HEK293 (cell line): ENCODE results near the gene SSBP3.

Experiments
- CTCF ChIA-PET: fragments of 350-600 bp; formaldehyde crosslinking; extraction: SDS; loops from one replicate; lab custom pipeline; 2021; ENCODE audit warnings: antibody characterized with exemption; lab: Yijun Ruan, JAX
- POLR2A ChIA-PET: fragments of 300-600 bp; formaldehyde crosslinking; extraction: SDS; loops from one replicate; lab custom pipeline; 2020; ENCODE audit warnings: antibody characterized with exemption, inconsistent platforms; lab: Yijun Ruan, JAX
- H3K27ac ChIP-seq: fragments of 200-500 bp; sonication (Bioruptor generic); 2 replicates; pipeline ENCODE4 v1.5.1; 2014; ENCODE audit warnings: low read depth, low read length, control low read depth, inconsistent platforms; ENCODE audit errors: extremely low read depth
- H3K36me3 ChIP-seq, 2 experiments: fragments of 200-500 bp in 1 of 2; sonication (Bioruptor generic) in 1 of 2; 1 replicate in 1 of 2; 2 replicates in 1 of 2; pipeline ENCODE4 v1.5.1; 2014 to 2017; ENCODE audit warnings: inconsistent platforms in 2 of 2, low read length in 2 of 2; ENCODE audit not compliant: control insufficient read depth in 2 of 2, insufficient read depth in 1 of 2
- H3K4me1 ChIP-seq: fragments of 200-500 bp; sonication (Bioruptor generic); 2 replicates; pipeline ENCODE4 v1.5.1; 2014; ENCODE audit warnings: mild to moderate bottlenecking, low read length, inconsistent platforms; ENCODE audit not compliant: control insufficient read depth, insufficient read depth
- H3K4me3 ChIP-seq: 2 replicates; pipeline ENCODE4 v1.5.1; 2011; ENCODE audit warnings: low read depth, mild to moderate bottlenecking, control low read depth, low read length, moderate library complexity
- H3K9me3 ChIP-seq: fragments of 200-500 bp; sonication (Bioruptor generic); 2 replicates; pipeline ENCODE4 v1.5.1; 2014; ENCODE audit warnings: low read depth, low read length, inconsistent platforms; ENCODE audit not compliant: control insufficient read depth, insufficient read depth
- EGR2 ChIP-seq: fragments of 450-650 bp; formaldehyde crosslinking; IDR thresholded peaks from 2 replicates; pipeline ENCODE4 v1.5.1; 2016; ENCODE audit warnings: low read depth, missing biosample characterization, missing genetic modification characterization
- FEZF1 ChIP-seq: fragments of 450-650 bp; formaldehyde crosslinking; IDR thresholded peaks from 2 replicates; pipeline ENCODE4 v1.5.1; 2016; ENCODE audit warnings: missing biosample characterization, missing genetic modification characterization
- GLIS1 ChIP-seq: fragments of 450-650 bp; formaldehyde crosslinking; IDR thresholded peaks from 2 replicates; pipeline ENCODE4 v1.5.1; 2016; ENCODE audit warnings: missing biosample characterization, missing genetic modification characterization
- HOXD13 ChIP-seq: sonication (generic); formaldehyde crosslinking; IDR thresholded peaks from 2 replicates; pipeline ENCODE4 v1.8.0; 2022; ENCODE audit warnings: missing genetic modification reagents, borderline replicate concordance
- MZF1 ChIP-seq: fragments of 450-650 bp; formaldehyde crosslinking; IDR thresholded peaks from 2 replicates; pipeline ENCODE4 v1.5.1; 2017; ENCODE audit warnings: missing biosample characterization, missing genetic modification characterization, borderline replicate concordance
- OVOL3 ChIP-seq: fragments of 450-650 bp; formaldehyde crosslinking; IDR thresholded peaks from 2 replicates; pipeline ENCODE4 v1.5.1; 2016; ENCODE audit warnings: missing biosample characterization, missing genetic modification characterization
- PRDM1 ChIP-seq: fragments of 450-650 bp; formaldehyde crosslinking; IDR thresholded peaks from 2 replicates; pipeline ENCODE4; 2016; ENCODE audit warnings: missing biosample characterization, missing genetic modification characterization
- RBAK ChIP-seq: fragments of 450-650 bp; formaldehyde crosslinking; IDR thresholded peaks from 2 replicates; pipeline ENCODE4 v1.5.1; 2016; ENCODE audit warnings: missing biosample characterization, missing genetic modification characterization
- YY1 ChIP-seq: fragments of 450-650 bp; formaldehyde crosslinking; IDR thresholded peaks from 2 replicates; pipeline ENCODE4 v1.5.1; 2018; ENCODE audit warnings: missing biosample characterization, missing genetic modification characterization
- YY2 ChIP-seq: fragments of 450-650 bp; formaldehyde crosslinking; IDR thresholded peaks from 2 replicates; pipeline ENCODE4 v1.5.1; 2016; ENCODE audit warnings: missing biosample characterization, missing genetic modification characterization
- ZFHX2 ChIP-seq: fragments of 450-650 bp; formaldehyde crosslinking; conservative IDR thresholded peaks from 2 replicates; pipeline ENCODE4 v1.5.1; 2016; ENCODE audit warnings: missing biosample characterization, missing genetic modification characterization
- ZNF114 ChIP-seq: fragments of 450-650 bp; formaldehyde crosslinking; IDR thresholded peaks from 2 replicates; pipeline ENCODE4 v1.5.0; 2017; ENCODE audit warnings: missing biosample characterization, missing genetic modification characterization
- ZNF138 ChIP-seq: fragments of 450-650 bp; formaldehyde crosslinking; IDR thresholded peaks from 2 replicates; pipeline ENCODE4 v1.5.1; 2016; ENCODE audit warnings: missing biosample characterization, missing genetic modification characterization, borderline replicate concordance
- ZNF155 ChIP-seq: fragments of 450-650 bp; formaldehyde crosslinking; IDR thresholded peaks from 2 replicates; pipeline ENCODE4 v1.5.1; 2016; ENCODE audit warnings: missing biosample characterization, missing genetic modification characterization
- ZNF157 ChIP-seq: fragments of 450-650 bp; formaldehyde crosslinking; IDR thresholded peaks from 2 replicates; pipeline ENCODE4 v1.5.1; 2016; ENCODE audit warnings: missing biosample characterization, missing genetic modification characterization
- ZNF175 ChIP-seq: fragments of 450-650 bp; formaldehyde crosslinking; IDR thresholded peaks from 2 replicates; pipeline ENCODE4 v1.5.1; 2016; ENCODE audit warnings: missing biosample characterization, missing genetic modification characterization
- ZNF221 ChIP-seq: fragments of 450-650 bp; formaldehyde crosslinking; IDR thresholded peaks from 2 replicates; pipeline ENCODE4 v1.5.1; 2017; ENCODE audit warnings: missing biosample characterization, missing genetic modification characterization, borderline replicate concordance
- ZNF558 ChIP-seq: fragments of 450-650 bp; formaldehyde crosslinking; IDR thresholded peaks from 2 replicates; pipeline ENCODE4 v1.5.1; 2016; ENCODE audit warnings: missing biosample characterization, missing genetic modification characterization
- ZNF624 ChIP-seq: fragments of 450-650 bp; formaldehyde crosslinking; IDR thresholded peaks from 2 replicates; pipeline ENCODE4 v1.5.1; 2017; ENCODE audit warnings: missing biosample characterization, missing genetic modification characterization
- ZNF792 ChIP-seq: fragments of 450-650 bp; formaldehyde crosslinking; IDR thresholded peaks from 2 replicates; pipeline ENCODE4 v1.5.1; 2016; ENCODE audit warnings: missing biosample characterization, missing genetic modification characterization
- ZNF830 ChIP-seq: fragments of 450-650 bp; IDR thresholded peaks from 2 replicates; pipeline ENCODE4 v1.5.0; 2018; ENCODE audit warnings: missing biosample characterization, missing genetic modification characterization, low read depth, mild to moderate bottlenecking, moderate library complexity
- TF ChIP-seq, protein P1 (sequence below): fragments of 450-650 bp; formaldehyde crosslinking; IDR thresholded peaks from 2 replicates; pipeline ENCODE4 v1.5.1; 2017; ENCODE audit warnings: missing biosample characterization, missing genetic modification characterization
- TF ChIP-seq, protein P2 (sequence below): fragments of 450-650 bp; formaldehyde crosslinking; IDR thresholded peaks from 2 replicates; pipeline ENCODE4 v1.5.1; 2016; ENCODE audit warnings: missing biosample characterization, missing genetic modification characterization
- TF ChIP-seq, protein P3 (sequence below): fragments of 450-650 bp; formaldehyde crosslinking; IDR thresholded peaks from 2 replicates; pipeline ENCODE4 v1.5.1; 2017; ENCODE audit warnings: missing biosample characterization, missing genetic modification characterization
- TF ChIP-seq, protein P4 (sequence below): fragments of 450-650 bp; formaldehyde crosslinking; IDR thresholded peaks from 2 replicates; pipeline ENCODE4 v1.5.1; 2017; ENCODE audit warnings: missing biosample characterization, mild to moderate bottlenecking, missing genetic modification characterization, moderate library complexity
- TF ChIP-seq, protein P5 (sequence below): fragments of 450-650 bp; formaldehyde crosslinking; IDR thresholded peaks from 2 replicates; pipeline ENCODE4 v1.5.1; 2017; ENCODE audit warnings: missing biosample characterization, missing genetic modification characterization
- TF ChIP-seq, protein P6 (sequence below): fragments of 450-650 bp; formaldehyde crosslinking; IDR thresholded peaks from 2 replicates; pipeline ENCODE4 v1.5.1; 2016; ENCODE audit warnings: missing biosample characterization, missing genetic modification characterization

SSBP3 gene

DNA sequence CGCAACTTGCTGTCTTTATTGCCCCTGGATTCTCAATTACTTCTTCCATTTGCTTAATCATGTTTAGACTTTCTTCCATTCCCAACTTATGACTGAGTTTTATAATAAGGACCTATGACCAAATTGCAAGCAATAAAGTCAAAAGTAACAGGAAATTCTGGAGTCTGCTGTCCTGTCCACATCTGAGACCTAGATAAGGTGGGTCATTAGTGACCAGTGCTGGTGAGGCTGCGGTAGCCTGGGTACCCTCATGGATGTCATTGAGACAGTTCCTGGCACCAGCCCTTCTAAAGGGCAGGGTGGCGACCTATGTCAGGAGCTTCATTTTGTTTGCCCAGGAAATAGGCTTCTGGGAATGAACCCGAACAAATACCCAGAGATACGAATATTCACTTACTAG, 30.6 kb upstream of the SSBP3 start (continued):
- TF ChIP-seq, protein P1, sequence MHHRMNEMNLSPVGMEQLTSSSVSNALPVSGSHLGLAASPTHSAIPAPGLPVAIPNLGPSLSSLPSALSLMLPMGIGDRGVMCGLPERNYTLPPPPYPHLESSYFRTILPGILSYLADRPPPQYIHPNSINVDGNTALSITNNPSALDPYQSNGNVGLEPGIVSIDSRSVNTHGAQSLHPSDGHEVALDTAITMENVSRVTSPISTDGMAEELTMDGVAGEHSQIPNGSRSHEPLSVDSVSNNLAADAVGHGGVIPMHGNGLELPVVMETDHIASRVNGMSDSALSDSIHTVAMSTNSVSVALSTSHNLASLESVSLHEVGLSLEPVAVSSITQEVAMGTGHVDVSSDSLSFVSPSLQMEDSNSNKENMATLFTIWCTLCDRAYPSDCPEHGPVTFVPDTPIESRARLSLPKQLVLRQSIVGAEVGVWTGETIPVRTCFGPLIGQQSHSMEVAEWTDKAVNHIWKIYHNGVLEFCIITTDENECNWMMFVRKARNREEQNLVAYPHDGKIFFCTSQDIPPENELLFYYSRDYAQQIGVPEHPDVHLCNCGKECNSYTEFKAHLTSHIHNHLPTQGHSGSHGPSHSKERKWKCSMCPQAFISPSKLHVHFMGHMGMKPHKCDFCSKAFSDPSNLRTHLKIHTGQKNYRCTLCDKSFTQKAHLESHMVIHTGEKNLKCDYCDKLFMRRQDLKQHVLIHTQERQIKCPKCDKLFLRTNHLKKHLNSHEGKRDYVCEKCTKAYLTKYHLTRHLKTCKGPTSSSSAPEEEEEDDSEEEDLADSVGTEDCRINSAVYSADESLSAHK (tag by site-specific recombination): no peak
- TF ChIP-seq OVOL3: no peak
- TF ChIP-seq ZNF221 (tag by site-specific recombination): no peak
- TF ChIP-seq MZF1 (tag by site-specific recombination): no peak
- no peak for TF ChIP-seq ZNF114 (tag by site-specific recombination)
- no peak for TF ChIP-seq ZNF155 (tag by site-specific recombination)
- no peak for TF ChIP-seq YY2 (tag by site-specific recombination)
- TF ChIP-seq GLIS1: no peak
- TF ChIP-seq ZNF558: no peak
- no peak for TF ChIP-seq PRDM1 (tag by site-specific recombination)
- TF ChIP-seq ZNF830 (tag by site-specific recombination): no peak
- TF ChIP-seq, protein P2, sequence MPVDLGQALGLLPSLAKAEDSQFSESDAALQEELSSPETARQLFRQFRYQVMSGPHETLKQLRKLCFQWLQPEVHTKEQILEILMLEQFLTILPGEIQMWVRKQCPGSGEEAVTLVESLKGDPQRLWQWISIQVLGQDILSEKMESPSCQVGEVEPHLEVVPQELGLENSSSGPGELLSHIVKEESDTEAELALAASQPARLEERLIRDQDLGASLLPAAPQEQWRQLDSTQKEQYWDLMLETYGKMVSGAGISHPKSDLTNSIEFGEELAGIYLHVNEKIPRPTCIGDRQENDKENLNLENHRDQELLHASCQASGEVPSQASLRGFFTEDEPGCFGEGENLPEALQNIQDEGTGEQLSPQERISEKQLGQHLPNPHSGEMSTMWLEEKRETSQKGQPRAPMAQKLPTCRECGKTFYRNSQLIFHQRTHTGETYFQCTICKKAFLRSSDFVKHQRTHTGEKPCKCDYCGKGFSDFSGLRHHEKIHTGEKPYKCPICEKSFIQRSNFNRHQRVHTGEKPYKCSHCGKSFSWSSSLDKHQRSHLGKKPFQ: no peak
- no peak for TF ChIP-seq HOXD13 (CRISPR knock-in tag)

DNA sequence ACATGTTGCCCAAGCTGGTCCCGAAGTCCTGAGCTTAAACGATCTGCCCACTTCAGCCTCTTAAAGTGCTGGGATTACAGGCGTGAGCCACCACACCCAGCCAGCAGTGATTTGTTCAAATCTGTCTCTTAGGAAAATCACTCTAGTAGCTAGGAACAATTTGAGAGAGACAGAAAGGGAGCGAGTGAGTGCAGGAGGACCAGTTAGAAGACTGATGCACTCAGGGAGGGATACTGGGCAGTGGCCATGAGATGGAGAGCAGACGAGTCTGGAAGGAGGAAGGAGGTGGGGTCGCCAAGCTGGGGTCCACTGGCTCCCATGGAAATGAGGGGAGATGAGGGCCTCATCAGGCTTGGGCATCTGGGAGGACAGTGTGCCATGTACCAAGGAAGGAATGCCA, 23.6 kb upstream of the SSBP3 start:
- Histone ChIP-seq H3K4me3 (no peak overlapping the region), H3K9me3 (no peaks in the 10 kb centered on the region), H3K36me3 (no peaks in the 10 kb centered on the region), H3K27ac (no peak overlapping the region), H3K4me1 (no peaks in the 10 kb centered on the region)
- ChIA-PET CTCF (no interaction called here), POLR2A (interaction anchor here (0.7 kb wide), 1 partner anchor 23 kb away, joined by 3 read pairs; no protein-coding TSS in a partner anchor)
- TF ChIP-seq YY1: no peak
- TF ChIP-seq EGR2 (tag by site-specific recombination): no peak
- TF ChIP-seq, protein P3, sequence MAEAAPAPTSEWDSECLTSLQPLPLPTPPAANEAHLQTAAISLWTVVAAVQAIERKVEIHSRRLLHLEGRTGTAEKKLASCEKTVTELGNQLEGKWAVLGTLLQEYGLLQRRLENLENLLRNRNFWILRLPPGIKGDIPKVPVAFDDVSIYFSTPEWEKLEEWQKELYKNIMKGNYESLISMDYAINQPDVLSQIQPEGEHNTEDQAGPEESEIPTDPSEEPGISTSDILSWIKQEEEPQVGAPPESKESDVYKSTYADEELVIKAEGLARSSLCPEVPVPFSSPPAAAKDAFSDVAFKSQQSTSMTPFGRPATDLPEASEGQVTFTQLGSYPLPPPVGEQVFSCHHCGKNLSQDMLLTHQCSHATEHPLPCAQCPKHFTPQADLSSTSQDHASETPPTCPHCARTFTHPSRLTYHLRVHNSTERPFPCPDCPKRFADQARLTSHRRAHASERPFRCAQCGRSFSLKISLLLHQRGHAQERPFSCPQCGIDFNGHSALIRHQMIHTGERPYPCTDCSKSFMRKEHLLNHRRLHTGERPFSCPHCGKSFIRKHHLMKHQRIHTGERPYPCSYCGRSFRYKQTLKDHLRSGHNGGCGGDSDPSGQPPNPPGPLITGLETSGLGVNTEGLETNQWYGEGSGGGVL: no peak
- TF ChIP-seq ZNF792 (tag by site-specific recombination): no peak
- TF ChIP-seq, protein P4, sequence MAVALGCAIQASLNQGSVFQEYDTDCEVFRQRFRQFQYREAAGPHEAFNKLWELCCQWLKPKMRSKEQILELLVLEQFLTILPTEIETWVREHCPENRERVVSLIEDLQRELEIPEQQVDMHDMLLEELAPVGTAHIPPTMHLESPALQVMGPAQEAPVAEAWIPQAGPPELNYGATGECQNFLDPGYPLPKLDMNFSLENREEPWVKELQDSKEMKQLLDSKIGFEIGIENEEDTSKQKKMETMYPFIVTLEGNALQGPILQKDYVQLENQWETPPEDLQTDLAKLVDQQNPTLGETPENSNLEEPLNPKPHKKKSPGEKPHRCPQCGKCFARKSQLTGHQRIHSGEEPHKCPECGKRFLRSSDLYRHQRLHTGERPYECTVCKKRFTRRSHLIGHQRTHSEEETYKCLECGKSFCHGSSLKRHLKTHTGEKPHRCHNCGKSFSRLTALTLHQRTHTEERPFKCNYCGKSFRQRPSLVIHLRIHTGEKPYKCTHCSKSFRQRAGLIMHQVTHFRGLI (tag by site-specific recombination): no peak
- TF ChIP-seq RBAK: no peak
- TF ChIP-seq ZNF157: no peak
- no peak for TF ChIP-seq ZNF624 (tag by site-specific recombination)
- TF ChIP-seq, protein P5, sequence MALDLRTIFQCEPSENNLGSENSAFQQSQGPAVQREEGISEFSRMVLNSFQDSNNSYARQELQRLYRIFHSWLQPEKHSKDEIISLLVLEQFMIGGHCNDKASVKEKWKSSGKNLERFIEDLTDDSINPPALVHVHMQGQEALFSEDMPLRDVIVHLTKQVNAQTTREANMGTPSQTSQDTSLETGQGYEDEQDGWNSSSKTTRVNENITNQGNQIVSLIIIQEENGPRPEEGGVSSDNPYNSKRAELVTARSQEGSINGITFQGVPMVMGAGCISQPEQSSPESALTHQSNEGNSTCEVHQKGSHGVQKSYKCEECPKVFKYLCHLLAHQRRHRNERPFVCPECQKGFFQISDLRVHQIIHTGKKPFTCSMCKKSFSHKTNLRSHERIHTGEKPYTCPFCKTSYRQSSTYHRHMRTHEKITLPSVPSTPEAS (tag by site-specific recombination): no peak
- no peak for TF ChIP-seq ZFHX2 (tag by site-specific recombination)
- no peak for TF ChIP-seq ZNF138 (tag by site-specific recombination)
- TF ChIP-seq ZNF175 (tag by site-specific recombination): no peak
- TF ChIP-seq FEZF1 (tag by site-specific recombination): no peak
- TF ChIP-seq, protein P6, sequence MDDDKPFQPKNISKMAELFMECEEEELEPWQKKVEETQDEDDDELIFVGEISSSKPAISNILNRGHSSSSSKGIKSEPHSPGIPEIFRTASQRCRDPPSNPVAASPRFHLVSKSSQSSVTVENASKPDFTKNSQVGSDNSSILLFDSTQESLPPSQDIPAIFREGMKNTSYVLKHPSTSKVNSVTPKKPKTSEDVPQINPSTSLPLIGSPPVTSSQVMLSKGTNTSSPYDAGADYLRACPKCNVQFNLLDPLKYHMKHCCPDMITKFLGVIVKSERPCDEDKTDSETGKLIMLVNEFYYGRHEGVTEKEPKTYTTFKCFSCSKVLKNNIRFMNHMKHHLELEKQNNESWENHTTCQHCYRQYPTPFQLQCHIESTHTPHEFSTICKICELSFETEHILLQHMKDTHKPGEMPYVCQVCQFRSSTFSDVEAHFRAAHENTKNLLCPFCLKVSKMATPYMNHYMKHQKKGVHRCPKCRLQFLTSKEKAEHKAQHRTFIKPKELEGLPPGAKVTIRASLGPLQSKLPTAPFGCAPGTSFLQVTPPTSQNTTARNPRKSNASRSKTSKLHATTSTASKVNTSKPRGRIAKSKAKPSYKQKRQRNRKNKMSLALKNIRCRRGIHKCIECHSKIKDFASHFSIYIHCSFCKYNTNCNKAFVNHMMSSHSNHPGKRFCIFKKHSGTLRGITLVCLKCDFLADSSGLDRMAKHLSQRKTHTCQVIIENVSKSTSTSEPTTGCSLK (tag by site-specific recombination): no peak
